ENCODE measurements around the gene RASA3. TPM values are rescaled to one million over a fixed set of nuclear protein-coding genes. Genes with fewer than 3 reads are reported as not detected.

Gene RASA3
- total RNA-seq, 4 donors from 2014 or later: 28.1 to 73.4 (median 56.8) TPM

GRCh38 chr13:114069376-114070097, 62.9 kb downstream of the RASA3 start:
- ATAC-seq (ENCODE audit: low FRiP score) (no peak), DNase-seq (ENCODE audit: low spot score) (peak; percentile 17)
- TF ChIP-seq CTCF (IDR thresholded peaks at IDR 0.05): no peak

- no peak for TF ChIP-seq CTCF (IDR thresholded peaks at IDR 0.05)
- no peak for ATAC-seq (ENCODE audit: low FRiP score)
- DNase-seq (ENCODE audit: low spot score): no peak
Observed at GRCh38 chr13:114068656-114069318, 63.6 kb downstream of the RASA3 start.

- no peak for ATAC-seq (ENCODE audit: low FRiP score)
- no peak for DNase-seq (ENCODE audit: low spot score)
- no peak for TF ChIP-seq CTCF (IDR thresholded peaks at IDR 0.05)
Observed at GRCh38 chr13:114067886-114068651, 64.4 kb downstream of the RASA3 start.

GRCh38 chr13:114067381-114067885, 65.0 kb downstream of the RASA3 start:
- no peak for TF ChIP-seq CTCF (IDR thresholded peaks at IDR 0.05)
- ATAC-seq (ENCODE audit: low FRiP score) (no peak), DNase-seq (ENCODE audit: low spot score) (no peak)

GRCh38 chr13:114066956-114067355, 65.5 kb downstream of the RASA3 start:
- DNase-seq (ENCODE audit: low spot score) (no peak), ATAC-seq (ENCODE audit: low FRiP score) (no peak)
- TF ChIP-seq CTCF (IDR thresholded peaks at IDR 0.05): no peak

GRCh38 chr13:114065926-114066774, 66.3 kb downstream of the RASA3 start:
- no peak for TF ChIP-seq CTCF (IDR thresholded peaks at IDR 0.05)
- ATAC-seq (ENCODE audit: low FRiP score): no peak
- DNase-seq (ENCODE audit: low spot score): no peak
